Hypothalamus (tissue), 51 donors: Measurements from ENCODE around the gene AIF1L.

Experiments used
- DNase-seq, 51 donors: peaks; one replicate each; lab custom pipeline; 2025; lab: John Stamatoyannopoulos, UW

AIF1L gene

DNA sequence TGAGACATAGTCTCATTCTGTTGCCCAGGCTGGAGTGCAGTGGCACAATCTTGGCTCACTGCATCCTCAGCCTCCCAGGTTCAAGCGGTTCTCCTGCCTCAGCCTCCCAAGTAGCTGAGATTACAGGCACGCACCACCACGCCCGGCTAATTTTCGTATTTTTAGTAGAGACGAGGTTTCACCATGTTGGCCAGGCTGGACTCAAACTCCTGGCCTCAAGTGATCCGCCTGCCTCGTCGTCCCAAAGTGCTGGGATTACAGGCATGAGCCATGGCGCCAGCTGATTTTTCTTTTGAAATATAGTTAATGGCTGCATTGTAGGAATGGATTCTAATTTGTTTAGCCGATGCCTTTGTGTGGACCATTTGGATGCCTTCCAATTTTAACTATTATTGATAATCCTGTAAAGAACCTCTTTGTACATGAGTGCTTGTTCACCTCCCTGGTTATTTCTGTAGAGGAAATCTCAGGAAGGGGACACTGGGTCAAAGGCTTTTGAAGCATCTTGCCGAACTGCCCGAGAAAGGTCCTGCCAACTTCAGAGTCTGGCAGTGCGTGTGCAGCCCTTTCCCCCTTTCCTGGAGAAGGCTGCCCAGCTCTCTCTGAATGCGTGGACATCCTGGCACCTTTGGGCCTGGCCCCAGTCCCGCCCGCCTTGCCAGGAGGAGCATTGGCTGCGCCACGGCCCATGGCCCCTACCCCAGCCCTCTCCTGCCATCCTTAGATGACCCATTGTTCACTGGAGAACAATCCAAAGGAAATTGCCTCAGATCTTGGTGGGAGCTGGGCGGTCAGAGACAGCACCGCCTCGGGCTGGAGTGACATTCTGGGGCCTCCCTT, 20.2 kb downstream of the AIF1L start:
- peak in 26 of 51 donors; percentile 22 to 73 (median 56) for DNase-seq

DNA sequence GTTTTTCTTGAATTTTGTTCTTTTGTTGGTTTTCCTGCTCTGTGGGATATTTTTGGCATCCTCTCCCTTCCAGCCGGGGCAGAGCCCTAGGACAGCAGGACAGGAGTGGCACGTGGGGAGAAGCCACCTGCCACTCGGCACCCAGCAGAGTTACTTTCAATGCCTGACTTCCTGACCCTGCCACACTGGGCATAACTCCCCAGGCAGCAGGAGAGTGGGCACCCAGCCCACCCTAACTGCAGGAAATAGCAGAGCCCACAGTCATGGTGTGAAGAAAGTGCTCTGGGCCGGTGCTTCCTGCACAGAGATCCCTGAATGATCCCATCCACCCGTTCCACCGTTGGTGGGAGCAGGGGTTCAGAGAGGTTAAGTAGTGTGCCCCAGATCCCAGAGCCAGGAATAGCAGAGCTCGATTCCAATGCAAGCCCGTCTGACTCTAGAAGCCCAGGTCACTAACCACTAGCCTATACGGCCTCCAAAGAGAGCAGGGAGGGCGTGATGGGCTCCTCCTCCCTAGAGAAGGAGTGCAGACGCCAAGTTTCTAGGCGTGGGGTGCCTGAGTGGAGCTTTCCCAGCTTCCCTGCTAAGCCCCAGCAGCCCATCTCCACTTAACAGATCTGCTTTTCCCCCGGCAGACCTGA, 20.9 kb downstream of the AIF1L start:
- DNase-seq, result no peak

DNA sequence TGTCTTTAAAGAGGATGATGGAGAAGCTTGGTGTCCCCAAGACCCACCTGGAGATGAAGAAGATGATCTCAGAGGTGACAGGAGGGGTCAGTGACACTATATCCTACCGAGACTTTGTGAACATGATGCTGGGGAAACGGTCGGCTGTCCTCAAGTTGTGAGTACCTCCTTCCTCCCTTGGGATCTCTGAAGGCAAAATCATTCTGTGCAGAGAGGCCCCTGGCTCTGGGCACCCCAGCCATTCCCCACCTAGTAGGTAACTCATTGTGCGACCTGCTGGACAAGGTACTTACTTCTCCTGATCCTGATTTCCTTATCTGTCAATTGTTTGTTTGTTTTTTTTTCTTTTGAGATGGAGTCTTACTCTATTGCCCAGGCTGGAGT, 21.4 kb downstream of the AIF1L start:
- no peak for DNase-seq

DNA sequence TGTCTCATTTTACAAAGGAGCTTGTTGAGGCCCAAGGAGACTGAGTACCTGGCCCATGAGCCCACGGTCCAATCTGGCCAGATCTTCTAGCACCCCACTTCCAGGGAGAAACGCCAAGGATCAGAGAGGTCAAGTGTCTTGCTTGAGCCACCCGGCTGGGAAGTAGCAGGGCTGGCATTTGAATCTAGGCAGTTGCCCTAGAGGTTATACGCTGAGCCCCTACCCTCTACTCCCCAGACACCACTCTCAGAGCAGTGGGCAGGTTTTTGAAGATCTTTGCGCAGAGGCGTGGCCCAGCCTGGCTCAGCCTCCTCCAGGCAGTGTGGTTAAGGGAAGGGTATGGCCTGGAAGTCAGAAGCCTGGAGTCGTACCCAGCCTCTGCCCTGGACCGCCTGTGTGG, 23.3 kb downstream of the AIF1L start:
- no peak for DNase-seq

- DNase-seq, result no peak
Observed at GRCh38 chr9:131120620-131121228, 24.4 kb downstream of the AIF1L start.

DNA sequence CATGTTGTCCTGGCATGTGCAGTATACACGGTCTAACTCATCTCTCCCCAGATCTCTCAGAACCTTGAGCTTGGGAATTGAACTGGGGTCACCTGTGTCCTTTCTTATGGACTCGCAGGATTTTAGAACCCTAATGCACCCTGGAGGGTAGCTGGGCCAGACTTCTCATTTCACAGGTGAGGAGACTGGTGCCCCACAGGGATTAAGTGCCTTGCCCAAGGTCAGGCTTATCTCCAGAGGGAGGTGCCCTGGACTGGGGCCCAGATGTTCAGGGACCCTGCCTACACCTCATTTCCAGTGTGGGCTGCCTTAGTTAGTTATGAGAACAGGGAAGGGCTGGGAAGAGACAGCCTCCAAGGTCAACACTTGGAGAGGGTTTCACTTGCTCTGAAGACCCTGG, 25.0 kb downstream of the AIF1L start:
- DNase-seq, result no peak

DNA sequence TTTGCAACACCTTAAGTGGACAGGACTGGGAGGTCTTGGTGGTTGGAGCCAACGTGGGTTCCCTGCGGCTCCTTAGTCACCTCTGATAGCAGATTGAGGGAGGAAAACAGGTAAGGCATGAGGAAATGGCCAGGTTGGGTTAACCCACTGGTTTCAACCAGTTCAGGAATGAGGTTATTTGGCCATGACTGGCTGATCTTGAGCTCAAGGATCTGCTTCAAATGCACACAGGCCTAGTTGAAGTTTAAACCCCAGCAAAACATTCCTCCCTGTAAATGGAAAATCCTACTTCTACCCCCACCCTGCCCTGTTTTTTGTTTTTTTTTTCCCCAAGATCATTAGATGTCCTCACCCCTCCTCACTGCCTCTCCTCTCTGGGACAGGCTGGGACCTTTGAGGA, 25.8 kb downstream of the AIF1L start:
- no peak for DNase-seq

DNA sequence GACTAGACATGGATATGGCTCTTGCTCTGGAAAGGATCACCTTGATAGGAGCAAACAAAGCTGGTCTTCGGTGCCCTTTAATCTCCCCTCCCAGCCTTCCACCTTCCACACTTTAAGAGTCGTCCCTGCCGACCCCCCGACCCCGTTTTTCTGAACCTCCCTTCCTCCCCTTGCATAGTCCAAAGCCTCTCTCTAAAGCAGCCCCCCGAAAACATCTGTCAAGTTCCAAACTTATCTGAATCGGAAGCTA, 28.6 kb downstream of the AIF1L start:
- DNase-seq, result no peak

GRCh38 chr9:131125288-131126058, 29.1 kb downstream of the AIF1L start, which contains the start of gene NUP214:
Gene NUP214, plus strand, starts transcription at chr9:131125586. Its CDS starts 119 bp downstream, at chr9:131125705.
- DNase-seq, result peak; percentile 85 to 100 (median 98)

GRCh38 chr9:131126059-131126426, 29.7 kb downstream of the AIF1L start:
- DNase-seq, result no peak

DNA sequence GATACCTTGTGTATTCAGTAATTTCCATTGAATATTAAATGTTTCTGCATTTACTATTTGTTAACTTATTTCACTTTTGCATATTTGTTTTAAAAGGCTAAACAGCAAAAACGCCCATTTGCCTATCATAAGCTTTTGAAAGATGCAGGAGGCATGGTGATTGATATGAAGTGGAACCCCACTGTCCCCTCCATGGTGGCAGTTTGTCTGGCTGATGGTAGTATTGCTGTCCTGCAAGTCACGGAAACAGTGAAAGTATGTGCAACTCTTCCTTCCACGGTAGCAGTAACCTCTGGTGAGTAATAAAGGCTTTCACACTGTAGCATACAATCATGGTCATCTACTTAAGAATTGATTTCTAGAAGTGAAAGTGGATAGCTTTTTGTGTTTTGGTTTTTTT, 32.9 kb downstream of the AIF1L start:
- no peak for DNase-seq

- DNase-seq, result no peak
Observed at GRCh38 chr9:131138676-131139075, 42.3 kb downstream of the AIF1L start.

- DNase-seq, result no peak
Observed at GRCh38 chr9:131140112-131140511, 43.8 kb downstream of the AIF1L start.

GRCh38 chr9:131140550-131140949, 44.2 kb downstream of the AIF1L start:
- DNase-seq, result no peak

DNA sequence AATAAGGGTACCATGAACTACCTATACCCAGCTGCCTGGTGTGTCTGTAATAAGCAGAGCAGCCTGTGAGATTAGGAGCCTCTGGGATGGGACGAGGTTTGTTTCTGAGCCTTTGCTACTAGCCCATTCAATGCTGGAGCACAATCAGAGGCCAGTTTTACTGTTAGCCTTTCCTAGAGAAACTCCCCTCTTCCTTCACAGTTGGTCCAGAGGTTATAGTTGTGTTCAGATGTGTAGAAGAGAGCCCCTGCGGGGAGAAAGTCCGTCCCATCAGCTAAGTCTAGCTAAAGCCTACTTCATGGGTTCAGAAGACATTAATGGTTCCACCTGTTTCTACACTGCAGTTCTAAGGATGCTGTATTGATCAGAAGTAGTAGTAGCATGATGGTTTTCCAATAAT, 45.8 kb downstream of the AIF1L start:
- DNase-seq, result no peak

DNA sequence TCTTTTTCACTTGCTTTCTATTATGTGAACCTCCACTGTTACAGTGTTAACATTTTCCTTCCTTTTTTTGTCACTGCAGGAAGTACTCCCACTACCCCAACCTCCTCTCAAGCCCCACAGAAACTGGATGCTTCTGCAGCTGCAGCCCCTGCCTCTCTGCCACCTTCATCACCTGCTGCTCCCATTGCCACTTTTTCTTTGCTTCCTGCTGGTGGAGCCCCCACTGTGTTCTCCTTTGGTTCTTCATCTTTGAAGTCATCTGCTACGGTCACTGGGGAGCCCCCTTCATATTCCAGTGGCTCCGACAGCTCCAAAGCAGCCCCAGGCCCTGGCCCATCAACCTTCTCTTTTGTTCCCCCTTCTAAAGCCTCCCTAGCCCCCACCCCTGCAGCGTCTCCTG, 47.9 kb downstream of the AIF1L start:
- DNase-seq, result no peak

GRCh38 chr9:131145245-131145644, 48.9 kb downstream of the AIF1L start:
- no peak for DNase-seq

- no peak for DNase-seq
Observed at GRCh38 chr9:131146186-131146585, 49.9 kb downstream of the AIF1L start.

DNA sequence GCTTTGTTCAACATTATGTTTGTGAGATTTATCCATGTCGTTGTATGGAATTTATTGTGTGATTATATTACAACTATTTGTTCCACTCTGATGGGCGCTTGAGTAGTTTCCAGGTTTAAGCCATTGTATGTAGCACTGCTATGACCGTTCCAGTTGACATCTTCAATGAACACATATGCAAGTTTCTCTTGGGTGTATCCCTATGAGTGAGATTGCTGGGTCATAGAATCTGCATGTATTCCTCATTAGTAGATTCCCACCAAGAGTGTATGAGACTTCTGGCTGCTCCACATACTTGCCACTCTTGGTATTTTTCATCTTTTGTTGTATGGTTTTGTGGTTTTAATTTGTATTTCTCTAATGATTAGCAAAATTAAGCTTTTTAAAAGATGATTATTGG, 51.9 kb downstream of the AIF1L start:
- DNase-seq, result no peak

DNA sequence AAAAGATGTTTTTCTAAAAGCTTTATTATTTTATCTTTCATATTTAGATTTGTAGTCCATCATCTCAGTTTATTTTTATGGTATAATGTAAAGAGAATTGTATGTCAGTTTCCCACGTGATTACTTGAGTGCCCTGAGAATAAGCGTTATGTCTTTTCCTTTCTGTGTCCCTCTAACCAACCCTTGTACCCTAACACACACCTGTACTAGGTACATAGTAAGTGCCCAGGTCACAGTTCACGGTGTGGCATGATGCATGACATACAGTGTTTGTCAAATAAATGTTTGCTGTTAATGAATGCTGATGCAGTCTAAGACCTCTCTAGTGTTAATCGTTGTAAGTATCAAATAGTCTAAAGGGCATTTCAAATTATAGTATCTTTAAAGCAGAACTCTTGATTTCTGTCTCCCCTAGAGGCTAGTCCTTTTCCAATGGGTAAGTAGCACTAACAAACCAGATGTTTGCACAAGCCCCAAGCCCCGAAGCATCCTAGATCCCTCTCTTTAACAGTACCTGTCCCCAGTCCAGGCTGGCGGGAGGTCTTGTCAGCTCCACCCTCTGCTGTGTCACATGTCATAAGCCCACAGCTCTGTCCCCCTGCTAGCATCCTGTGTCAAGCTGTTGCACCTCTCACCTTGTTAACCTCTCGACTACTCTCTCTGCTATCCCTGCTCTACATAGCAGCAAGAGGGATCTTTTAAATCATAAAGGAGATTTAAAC, 52.8 kb downstream of the AIF1L start:
- DNase-seq, result no peak

DNA sequence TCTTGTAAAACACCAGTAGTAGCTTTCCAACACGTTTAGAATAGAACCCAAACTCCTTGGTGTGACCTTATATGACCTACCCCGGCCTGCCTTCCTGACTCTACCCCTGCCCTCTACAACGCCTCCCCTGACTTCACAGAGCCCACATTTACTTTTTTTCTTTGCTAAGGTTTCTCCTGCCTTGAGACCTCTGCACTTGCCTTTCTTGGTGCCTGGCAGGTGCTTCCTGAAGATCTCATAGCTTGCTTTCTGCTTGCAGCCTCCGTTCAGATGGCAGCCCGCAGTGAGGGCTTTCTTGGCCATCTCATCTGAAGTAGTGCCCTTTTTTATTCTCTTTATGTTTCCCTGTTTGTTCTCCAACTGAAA, 53.3 kb downstream of the AIF1L start:
- no peak for DNase-seq
